Panc1 (cell line): ENCODE measurements around the gene RSAD1.

ENCODE experiments used
- CTCF ChIP-seq: fragments of 450-650 bp; IDR thresholded peaks from 2 replicates; pipeline ENCODE4 v1.5.1; 2017; ENCODE audit warnings: mild to moderate bottlenecking
- POLR2AphosphoS5 ChIP-seq: IDR thresholded peaks from 2 replicates; pipeline ENCODE4 v1.6.1; 2012; ENCODE audit warnings: mild to moderate bottlenecking, low read depth, low read length, moderate library complexity

GRCh38 chr17:50480854-50481490, 2.3 kb downstream of the RSAD1 start:
- no peak for TF ChIP-seq POLR2AphosphoS5
- no peak for TF ChIP-seq CTCF
